CD4-positive, alpha-beta T cell treated with Interferon gamma for 1 hour (primary cell): ENCODE results near the gene BIK.

Experiments used
- DNase-seq: peaks from one replicate; pipeline ENCODE4 v3.0.0-alpha.2; 2020

The BIK gene

GRCh38 chr22:43163241-43163795 is 52.8 kb downstream of the BIK start:
- DNase-seq, result no peak

DNA sequence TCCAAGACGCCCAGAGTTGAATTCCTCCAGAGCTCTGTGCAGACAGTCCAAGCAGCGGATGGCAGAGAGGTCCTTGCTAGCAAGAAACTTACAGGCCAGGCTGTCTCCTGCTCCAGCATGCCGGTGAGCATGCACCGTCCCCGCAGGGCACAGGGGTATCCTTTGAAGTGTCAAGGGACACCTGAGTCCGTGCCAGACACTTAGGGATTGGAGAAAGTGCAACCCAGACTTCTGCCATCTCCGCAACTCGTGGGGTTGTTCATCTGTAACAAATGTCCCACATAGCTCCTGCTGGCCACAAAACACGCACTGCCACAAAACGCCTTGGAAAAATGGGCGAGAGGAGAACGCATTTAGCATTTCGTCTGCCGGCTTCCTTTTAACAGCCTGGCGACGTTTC is 54.1 kb downstream of the BIK start:
- DNase-seq, result no peak

DNA sequence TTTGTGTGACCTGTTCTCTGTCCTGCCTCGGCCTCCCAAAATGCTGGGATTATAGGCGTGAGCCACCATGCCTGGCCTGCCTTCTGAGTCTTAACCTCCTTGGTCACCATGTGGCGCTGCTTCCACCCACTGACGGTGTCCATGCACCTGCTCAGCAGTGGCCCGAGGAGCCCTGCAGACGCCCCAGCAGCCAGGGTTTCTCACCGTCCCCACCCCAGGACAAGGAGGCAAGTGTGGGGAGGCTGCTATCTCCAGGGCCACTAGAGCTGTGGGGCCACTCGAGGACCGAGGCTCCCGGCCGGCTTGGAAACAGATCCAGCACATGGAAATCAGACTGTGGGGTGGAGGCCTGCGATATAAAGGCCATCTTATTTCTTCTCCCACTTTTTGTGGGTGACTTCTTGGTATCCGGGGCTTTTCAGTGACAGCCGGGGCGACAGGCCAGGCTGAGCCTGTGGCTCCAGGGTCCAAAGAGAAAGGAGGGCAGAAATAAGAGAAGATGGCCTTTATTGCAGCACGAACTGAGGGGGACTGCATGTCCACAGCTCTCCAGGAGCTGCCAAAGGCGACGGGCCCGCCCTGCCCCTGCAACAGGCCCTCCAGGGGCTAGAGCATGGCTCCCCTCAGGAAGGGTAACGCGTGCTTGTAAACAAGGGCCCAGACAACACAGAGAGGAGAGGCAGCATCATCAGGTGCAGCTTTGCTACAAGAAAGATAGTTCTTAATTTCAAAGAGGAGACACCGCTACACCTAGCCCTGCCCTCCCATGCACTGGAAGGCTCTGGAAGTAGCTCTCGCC is 55.8 kb downstream of the BIK start:
- no peak for DNase-seq

DNA sequence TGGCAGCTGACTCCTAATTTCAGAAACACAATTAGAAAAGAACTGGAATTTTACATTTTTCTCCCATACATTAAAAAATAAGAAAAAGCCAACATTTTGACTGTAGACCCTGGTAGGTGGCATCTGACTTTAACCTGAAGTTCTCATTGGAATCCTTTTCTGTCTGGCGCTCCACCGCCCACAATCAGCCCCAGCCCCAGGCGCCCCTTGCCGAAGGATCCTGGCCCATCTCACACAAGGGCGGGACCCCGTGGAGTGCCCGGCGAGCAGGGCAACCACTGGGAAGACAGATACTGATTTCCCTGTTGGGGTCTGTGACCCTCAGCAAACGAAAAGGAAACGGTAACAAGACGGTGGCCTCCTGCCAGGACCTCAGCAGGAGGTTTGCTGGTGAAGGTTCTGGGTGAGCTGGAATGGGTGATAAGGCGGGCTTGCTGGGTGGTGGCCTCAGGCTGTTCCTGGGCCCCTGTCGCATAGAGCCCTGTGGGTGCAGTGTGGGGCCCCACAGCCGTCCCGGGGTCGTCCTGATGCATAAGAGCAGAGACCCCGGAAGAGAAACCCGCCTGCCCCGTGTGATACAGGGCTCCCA is 56.5 kb downstream of the BIK start:
- no peak for DNase-seq

- DNase-seq, result no peak
These were observed 58.1 kb downstream of the BIK start for GRCh38 chr22:43168471-43169309.

DNA sequence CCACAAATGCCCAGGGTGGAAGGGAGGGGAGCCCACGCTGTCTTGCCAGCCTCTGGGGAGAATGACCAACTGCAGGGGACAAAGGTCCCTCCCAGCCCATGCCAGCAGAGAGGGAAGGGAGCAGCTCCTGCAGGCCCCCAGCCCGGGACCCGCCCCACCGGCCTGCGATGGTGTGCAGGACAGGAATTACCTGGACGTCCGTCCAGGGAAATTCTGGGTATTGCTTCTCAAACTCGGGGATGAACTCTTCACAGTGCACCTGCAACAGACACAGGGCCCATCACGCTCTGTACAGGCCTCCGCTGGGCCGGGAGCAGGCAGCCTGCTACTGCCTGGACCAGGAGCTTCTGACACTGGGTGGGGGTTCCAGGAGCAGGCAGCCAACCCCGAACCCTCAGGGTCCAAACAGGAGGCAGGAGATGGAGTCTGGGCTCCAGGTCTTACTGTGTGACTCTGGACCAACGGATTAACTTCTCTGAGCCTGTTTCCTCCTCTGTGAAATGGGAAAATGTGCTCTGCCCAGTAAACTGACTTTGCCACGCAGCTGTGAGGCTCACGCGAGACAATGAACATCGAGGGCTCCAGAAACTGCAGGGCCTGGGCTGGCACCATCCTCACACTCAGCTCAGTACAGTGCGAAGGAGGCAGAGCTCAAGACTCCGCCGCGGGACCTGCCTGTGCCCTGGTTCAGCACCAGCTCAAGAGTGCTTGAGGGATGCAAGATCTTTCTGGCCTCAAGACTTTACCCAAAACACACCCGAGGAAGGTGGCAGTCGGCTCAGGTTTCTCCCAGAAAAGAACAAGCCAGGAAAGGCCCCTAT is 59.0 kb downstream of the BIK start:
- no peak for DNase-seq

- no peak for DNase-seq
These were observed 59.6 kb downstream of the BIK start for GRCh38 chr22:43170131-43170480.

GRCh38 chr22:43171019-43171491 is 60.5 kb downstream of the BIK start:
- no peak for DNase-seq

DNA sequence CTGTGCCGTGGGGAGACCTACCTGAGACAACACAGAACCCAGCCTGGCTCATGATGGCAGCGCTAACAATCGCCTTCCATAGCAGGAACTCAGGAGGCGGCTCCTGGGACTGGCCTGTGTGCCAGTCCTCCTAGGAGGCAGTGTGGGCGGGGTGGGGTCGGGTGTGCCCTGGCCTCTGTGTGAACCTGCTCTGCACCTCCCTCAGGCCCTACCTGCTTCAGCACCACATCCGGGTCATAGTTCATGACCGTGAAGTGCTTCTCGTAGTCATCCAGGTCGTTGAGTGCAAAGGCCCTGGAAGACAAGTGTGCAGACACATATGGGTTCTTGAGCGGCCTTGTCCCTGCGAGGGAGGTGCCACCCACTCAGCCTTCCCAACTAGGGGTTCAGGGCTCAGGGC is 61.1 kb downstream of the BIK start:
- DNase-seq, result no peak

DNA sequence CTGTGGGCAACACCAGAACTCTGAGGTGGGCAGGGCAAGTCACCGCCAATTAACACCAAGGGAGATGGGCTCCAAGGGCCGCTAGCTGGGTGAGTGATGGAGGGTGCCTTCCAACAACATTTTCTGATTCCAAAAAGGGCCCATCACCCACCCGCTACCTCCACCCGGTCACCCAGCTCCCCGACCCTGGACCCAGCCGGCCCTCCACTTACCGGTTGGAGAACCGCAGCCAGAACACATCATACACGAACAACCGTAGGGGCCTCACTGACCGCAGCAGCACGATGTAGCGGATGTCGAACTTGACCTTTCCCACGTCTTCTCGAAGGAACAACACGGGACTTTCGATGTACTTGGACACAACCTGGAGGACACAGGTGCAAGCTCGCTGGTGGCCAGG is 61.6 kb downstream of the BIK start:
- DNase-seq, result no peak

DNA sequence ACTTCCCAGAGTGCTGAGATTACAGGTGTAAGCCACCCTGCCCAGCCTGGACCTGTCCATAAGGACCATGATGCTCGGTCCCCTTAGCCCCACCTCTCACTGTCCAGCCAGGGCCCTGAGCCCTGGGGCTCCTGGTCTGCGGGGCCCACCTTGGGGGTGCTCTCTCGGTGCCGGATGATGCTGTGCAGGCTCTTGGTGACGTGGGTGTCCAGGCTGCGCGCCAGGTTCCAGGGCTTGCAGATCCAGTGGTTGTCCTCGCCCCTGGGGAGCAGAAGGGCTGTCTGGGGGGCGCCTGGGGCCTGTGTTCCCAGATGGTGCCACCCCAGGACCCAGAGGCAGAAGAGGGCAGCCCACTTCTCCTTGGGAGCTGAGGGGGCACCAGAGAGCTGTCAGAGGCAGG is 63.0 kb downstream of the BIK start:
- DNase-seq, result no peak

- no peak for DNase-seq
These were observed 63.6 kb downstream of the BIK start for GRCh38 chr22:43173976-43174720.

GRCh38 chr22:43174941-43175531 is 64.5 kb downstream of the BIK start:
- no peak for DNase-seq

DNA sequence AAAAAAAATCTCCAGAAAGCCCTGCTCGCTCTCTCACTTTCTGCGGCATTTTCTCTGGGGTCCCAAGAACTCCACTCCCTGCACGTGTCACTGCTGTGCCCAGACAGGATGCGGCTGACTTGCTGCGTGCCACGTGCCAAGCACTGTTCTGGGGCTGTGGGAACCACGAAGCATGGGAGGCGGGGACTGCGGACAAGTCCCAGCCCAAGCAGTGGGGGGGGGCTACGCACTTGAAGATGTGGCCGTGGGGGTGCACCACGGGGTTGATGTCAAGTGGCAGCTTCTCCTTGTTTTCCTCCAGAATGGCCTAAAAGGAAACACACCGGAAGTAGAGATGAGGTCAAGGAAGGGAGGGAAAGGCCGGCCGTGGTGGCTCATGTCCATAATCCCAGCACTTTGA is 65.5 kb downstream of the BIK start:
- DNase-seq, result no peak

GRCh38 chr22:43177479-43177878 is 66.9 kb downstream of the BIK start:
- DNase-seq, result no peak
